Measurements from ENCODE around the gene TEKT1. TPM values are rescaled to one million over a fixed set of nuclear protein-coding genes. Genes with fewer than 3 reads are reported as not detected.
"Not testable (repeated sequence)": the region's sequence is repeated elsewhere in the genome, so short reads cannot be mapped to it uniquely, and the experiment has no call there.

Gene TEKT1
- total RNA-seq (2012; rRNA removed): not detected in 2 replicates

DNA sequence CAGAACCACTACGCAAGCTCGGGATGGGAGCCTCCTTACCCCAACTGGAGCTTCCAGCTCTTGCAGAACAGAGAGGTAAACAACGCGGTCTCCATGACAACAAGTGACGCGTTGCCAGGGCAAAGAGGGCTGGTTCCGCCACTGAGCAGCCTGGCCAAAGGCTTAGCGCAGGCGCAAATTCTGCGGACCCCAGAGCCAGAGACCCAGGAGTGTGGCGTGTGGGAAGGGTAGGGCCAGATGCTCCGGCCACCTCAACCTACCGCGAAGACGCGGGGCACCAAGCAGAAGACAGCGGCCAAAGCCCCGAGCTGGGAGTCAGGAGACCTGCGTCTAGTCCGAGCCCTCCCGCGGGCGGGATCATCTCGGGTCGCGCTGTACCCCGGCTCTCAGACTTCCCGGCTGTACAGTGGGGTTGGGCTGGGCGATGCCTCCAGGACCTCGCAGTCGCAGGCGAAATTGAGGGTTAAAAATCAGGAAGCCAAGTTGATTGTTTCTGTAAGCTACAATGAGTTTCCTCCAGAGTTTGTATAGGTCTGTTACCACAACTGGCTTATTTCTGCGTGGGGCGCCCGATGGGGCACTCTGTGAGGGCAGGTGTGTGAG, at the start of gene TEKT1:
Gene TEKT1, minus strand, starts transcription at position 69 of the 603 bp plus-strand sequence. CDS start 1,353 bp downstream, outside the sequence.
- Histone ChIP-seq H3K4me3 (ENCODE audit: low read length) (peak within 1 kb of the TSS; percentile 51), H3K9me3 (replicated peaks; ENCODE audit: low read length) (no peaks in the 10 kb centered on the region), H3K27me3 (ENCODE audit: control insufficient read depth, insufficient read depth, low read length) (peaks cover 78% of the 10 kb centered on the region), H3K4me1 (ENCODE audit: control insufficient read depth, insufficient read depth, low read length) (no peaks in the 10 kb centered on the region), H3K4me2 (ENCODE audit: low read length) (peak within 1 kb of the TSS; percentile 78), H3K9ac (ENCODE audit: low read depth, low read length) (no peak within 1 kb of the TSS), H3K36me3 (ENCODE audit: insufficient read depth, low read length) (no peaks in the 10 kb centered on the region)

DNA sequence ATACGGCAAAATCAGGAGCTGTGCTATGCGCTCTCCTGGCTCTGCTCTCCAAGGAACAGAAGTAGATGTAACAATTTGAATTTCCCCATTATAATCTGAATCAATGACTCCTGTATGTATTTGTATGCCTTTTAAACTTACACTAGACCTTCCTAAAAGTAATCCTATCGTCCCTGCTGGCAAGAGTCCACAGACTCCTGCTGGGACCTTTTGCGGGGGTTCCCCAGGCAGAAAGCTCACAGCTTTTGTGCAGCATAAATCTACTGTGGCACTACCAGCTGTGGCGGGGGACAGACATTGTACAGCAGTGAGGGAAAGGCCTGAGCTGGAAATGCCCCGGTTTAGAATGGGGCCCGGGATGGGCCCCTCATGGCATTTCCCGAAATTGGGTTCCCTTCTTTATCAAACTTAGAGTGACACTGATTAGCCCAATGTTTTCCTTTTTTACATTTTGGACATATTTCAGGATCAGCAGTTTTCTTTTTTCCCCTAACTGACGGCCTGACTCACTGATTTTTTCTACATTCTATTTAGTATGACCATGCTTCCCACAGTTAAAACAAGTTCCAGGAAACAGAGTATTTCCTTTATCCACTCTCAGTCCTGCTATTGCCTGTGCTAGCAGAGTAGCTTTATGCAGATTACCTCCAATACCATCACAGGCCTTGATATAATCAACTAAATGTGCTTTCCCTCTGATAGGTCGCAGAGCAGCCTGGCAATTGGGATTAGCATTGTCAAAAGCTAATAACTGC, 47.9 kb upstream of the TEKT1 start:
- H3K36me3 ChIP-seq (ENCODE audit: insufficient read depth, low read length); H3K4me3 ChIP-seq (ENCODE audit: low read length); H3K4me1 ChIP-seq (ENCODE audit: control insufficient read depth, insufficient read depth, low read length); H3K27me3 ChIP-seq (ENCODE audit: control insufficient read depth, insufficient read depth, low read length); H3K9ac ChIP-seq (ENCODE audit: low read depth, low read length); H3K9me3 ChIP-seq (replicated peaks; ENCODE audit: low read length); H3K4me2 ChIP-seq (ENCODE audit: low read length): not testable (repeated sequence)

DNA sequence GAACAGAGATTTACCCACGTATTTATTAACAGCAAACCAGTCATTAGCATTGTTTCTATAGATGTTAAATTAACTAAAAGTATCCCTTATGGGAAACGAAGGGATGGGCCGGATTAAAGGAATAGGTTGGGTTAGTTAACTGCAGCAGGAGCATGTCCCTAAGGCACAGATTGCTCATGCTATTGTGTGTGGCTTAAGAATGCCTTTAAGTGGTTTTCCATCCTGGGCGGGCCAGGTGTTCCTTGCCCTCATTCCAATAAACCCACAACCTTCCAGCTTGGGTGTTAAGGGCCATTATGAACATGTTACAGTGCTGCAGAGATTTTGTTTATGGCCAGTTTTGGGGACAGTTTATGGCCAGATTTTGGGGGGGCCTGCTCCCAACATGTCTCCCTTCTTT, 43.7 kb upstream of the TEKT1 start:
- not testable (repeated sequence) for H3K4me3 ChIP-seq (ENCODE audit: low read length); H3K27me3 ChIP-seq (ENCODE audit: control insufficient read depth, insufficient read depth, low read length); H3K9me3 ChIP-seq (replicated peaks; ENCODE audit: low read length); H3K4me2 ChIP-seq (ENCODE audit: low read length); H3K9ac ChIP-seq (ENCODE audit: low read depth, low read length); H3K36me3 ChIP-seq (ENCODE audit: insufficient read depth, low read length); H3K4me1 ChIP-seq (ENCODE audit: control insufficient read depth, insufficient read depth, low read length)

DNA sequence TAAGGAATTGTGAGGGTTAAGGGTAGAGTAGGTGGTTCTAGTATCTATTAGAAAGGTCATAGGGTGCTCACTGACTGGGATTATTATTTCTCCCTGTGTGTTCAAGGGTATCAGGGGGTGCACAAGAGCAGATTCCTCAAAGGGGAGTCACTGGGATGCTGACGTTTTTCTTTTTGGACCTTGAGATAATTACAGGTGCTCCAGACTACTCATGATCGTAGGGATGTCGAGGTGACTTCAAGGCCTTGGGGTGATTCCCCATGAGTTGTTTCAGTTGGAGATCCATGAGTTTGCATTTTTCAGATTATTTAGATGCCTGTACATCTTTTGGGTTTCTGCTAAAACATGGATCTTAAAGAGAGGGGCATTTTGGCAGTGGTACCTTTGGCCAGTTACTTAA, 41.4 kb upstream of the TEKT1 start:
- H3K9me3 ChIP-seq (replicated peaks; ENCODE audit: low read length): no peaks in the 10 kb centered on the region
- H3K27me3 ChIP-seq (ENCODE audit: control insufficient read depth, insufficient read depth, low read length): peaks cover 16% of the 10 kb centered on the region

GRCh38 chr17:6870841-6871240, 39.3 kb upstream of the TEKT1 start:
- Histone ChIP-seq H3K9ac (ENCODE audit: low read depth, low read length) (no peak overlapping the region), H3K4me3 (ENCODE audit: low read length) (no peak overlapping the region), H3K9me3 (replicated peaks; ENCODE audit: low read length) (no peaks in the 10 kb centered on the region), H3K27me3 (ENCODE audit: control insufficient read depth, insufficient read depth, low read length) (peaks cover 24% of the 10 kb centered on the region), H3K4me1 (ENCODE audit: control insufficient read depth, insufficient read depth, low read length) (no peaks in the 10 kb centered on the region), H3K36me3 (ENCODE audit: insufficient read depth, low read length) (no peaks in the 10 kb centered on the region), H3K4me2 (ENCODE audit: low read length) (no peak overlapping the region)

More for the DNA sequence above, 41.4 kb upstream of the TEKT1 start:
- no peak overlapping the region for H3K4me3 ChIP-seq (ENCODE audit: low read length)
- H3K4me2 ChIP-seq (ENCODE audit: low read length): no peak overlapping the region
- no peaks in the 10 kb centered on the region for H3K36me3 ChIP-seq (ENCODE audit: insufficient read depth, low read length)
- H3K9ac ChIP-seq (ENCODE audit: low read depth, low read length): no peak overlapping the region
- no peaks in the 10 kb centered on the region for H3K4me1 ChIP-seq (ENCODE audit: control insufficient read depth, insufficient read depth, low read length)

DNA sequence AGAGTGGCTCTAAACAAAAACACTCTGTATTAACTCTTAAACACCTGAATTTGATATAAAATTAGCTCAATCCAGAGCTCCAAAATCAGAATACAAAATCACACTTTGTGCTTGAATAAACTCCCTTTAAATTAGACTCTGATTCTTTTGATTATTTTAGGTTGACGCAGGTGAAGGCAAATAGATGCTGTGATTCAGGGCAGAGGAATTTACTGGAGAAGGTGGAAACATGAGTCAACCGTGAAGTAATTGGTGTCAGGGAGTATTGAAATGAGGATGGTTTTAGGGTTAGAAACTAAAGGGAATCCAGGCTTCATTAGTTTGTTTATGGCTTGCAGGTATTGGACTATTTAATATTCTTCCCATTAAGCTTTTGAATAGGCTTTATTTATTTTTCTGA, 37.1 kb upstream of the TEKT1 start:
- H3K36me3 ChIP-seq (ENCODE audit: insufficient read depth, low read length): no peaks in the 10 kb centered on the region
- H3K9me3 ChIP-seq (replicated peaks; ENCODE audit: low read length): no peaks in the 10 kb centered on the region
- H3K4me3 ChIP-seq (ENCODE audit: low read length): no peak overlapping the region
- peaks cover 46% of the 10 kb centered on the region for H3K27me3 ChIP-seq (ENCODE audit: control insufficient read depth, insufficient read depth, low read length)
- no peak overlapping the region for H3K9ac ChIP-seq (ENCODE audit: low read depth, low read length)
- H3K4me2 ChIP-seq (ENCODE audit: low read length): no peak overlapping the region
- H3K4me1 ChIP-seq (ENCODE audit: control insufficient read depth, insufficient read depth, low read length): no peaks in the 10 kb centered on the region

DNA sequence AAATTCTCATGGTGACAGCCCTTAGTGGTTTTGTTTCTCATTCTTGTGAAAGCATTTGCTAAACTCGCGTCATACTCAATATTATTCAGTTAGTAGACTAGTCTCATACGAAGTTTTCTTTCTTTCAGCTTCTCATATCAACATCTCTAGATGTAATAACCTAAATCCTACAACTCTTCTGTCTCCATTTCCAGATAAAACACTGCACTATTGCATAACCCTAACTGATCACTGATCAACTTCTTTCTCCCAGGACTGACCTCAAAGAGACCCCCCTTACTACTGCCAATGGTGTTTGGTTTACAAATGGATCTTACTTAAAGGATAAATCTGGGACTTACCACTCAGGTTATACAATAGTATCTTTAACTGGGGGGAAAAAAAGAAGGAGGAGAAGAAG, 36.3 kb upstream of the TEKT1 start:
- H3K9ac ChIP-seq (ENCODE audit: low read depth, low read length): no peak overlapping the region
- no peak overlapping the region for H3K4me3 ChIP-seq (ENCODE audit: low read length)
- H3K4me2 ChIP-seq (ENCODE audit: low read length): no peak overlapping the region
- no peaks in the 10 kb centered on the region for H3K4me1 ChIP-seq (ENCODE audit: control insufficient read depth, insufficient read depth, low read length)
- peaks cover 53% of the 10 kb centered on the region for H3K27me3 ChIP-seq (ENCODE audit: control insufficient read depth, insufficient read depth, low read length)
- H3K9me3 ChIP-seq (replicated peaks; ENCODE audit: low read length): no peaks in the 10 kb centered on the region
- no peaks in the 10 kb centered on the region for H3K36me3 ChIP-seq (ENCODE audit: insufficient read depth, low read length)

- H3K4me3 ChIP-seq (ENCODE audit: low read length): no peak overlapping the region
- H3K4me2 ChIP-seq (ENCODE audit: low read length): no peak overlapping the region
- no peaks in the 10 kb centered on the region for H3K4me1 ChIP-seq (ENCODE audit: control insufficient read depth, insufficient read depth, low read length)
Observed at GRCh38 chr17:6862825-6863224, 31.3 kb upstream of the TEKT1 start.

DNA sequence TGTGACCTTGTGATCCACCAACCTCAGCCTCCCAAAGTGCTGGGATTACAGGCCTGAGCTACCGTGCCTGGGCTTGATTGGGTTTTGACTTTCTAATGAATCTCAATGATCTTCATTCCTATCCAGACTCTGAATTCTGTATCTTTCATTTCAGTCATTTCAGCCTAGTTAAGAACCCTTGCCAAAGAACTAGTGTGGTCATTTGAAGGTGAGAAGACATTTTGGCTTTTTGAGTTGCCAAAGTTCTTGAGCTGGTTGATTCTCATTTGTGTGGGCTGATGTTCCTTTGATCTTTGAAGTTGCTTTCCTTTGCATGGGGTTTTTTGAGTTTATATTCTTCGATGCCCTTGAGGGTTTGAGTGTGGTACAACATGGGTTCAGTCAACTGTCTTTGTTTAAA, 30.6 kb upstream of the TEKT1 start:
- H3K36me3 ChIP-seq (ENCODE audit: insufficient read depth, low read length): no peaks in the 10 kb centered on the region
- H3K27me3 ChIP-seq (ENCODE audit: control insufficient read depth, insufficient read depth, low read length): peaks cover 71% of the 10 kb centered on the region
- H3K9me3 ChIP-seq (replicated peaks; ENCODE audit: low read length): no peaks in the 10 kb centered on the region
- H3K4me3 ChIP-seq (ENCODE audit: low read length): no peak overlapping the region
- no peak overlapping the region for H3K4me2 ChIP-seq (ENCODE audit: low read length)
- no peaks in the 10 kb centered on the region for H3K4me1 ChIP-seq (ENCODE audit: control insufficient read depth, insufficient read depth, low read length)
- H3K9ac ChIP-seq (ENCODE audit: low read depth, low read length): no peak overlapping the region

More at GRCh38 chr17:6862825-6863224, 31.3 kb upstream of the TEKT1 start:
- no peak overlapping the region for H3K9ac ChIP-seq (ENCODE audit: low read depth, low read length)
- no peaks in the 10 kb centered on the region for H3K36me3 ChIP-seq (ENCODE audit: insufficient read depth, low read length)
- H3K9me3 ChIP-seq (replicated peaks; ENCODE audit: low read length): no peaks in the 10 kb centered on the region
- H3K27me3 ChIP-seq (ENCODE audit: control insufficient read depth, insufficient read depth, low read length): peaks cover 70% of the 10 kb centered on the region

DNA sequence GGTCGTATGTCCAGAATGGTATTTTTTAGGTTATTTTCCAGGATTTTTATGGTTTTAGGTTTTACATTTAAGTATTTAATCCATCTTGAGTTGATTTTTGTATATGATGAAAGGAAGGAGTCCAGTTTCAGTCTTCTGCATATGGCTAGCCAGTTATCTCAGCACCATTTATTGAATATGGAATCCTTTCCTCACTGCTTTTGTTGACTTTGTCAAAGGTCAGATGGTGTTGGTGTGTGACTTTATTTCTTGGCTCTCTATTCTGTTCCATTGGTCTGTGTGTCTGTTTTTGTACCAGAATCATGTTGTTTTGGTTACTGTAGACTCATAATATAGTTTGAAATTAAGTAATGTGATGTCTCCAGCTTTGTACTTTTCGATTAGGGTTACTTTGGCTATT, 26.4 kb upstream of the TEKT1 start:
- Histone ChIP-seq H3K9me3 (replicated peaks; ENCODE audit: low read length) (no peaks in the 10 kb centered on the region), H3K4me3 (ENCODE audit: low read length) (no peak overlapping the region), H3K9ac (ENCODE audit: low read depth, low read length) (no peak overlapping the region), H3K27me3 (ENCODE audit: control insufficient read depth, insufficient read depth, low read length) (peaks cover 75% of the 10 kb centered on the region), H3K36me3 (ENCODE audit: insufficient read depth, low read length) (no peaks in the 10 kb centered on the region), H3K4me2 (ENCODE audit: low read length) (no peak overlapping the region), H3K4me1 (ENCODE audit: control insufficient read depth, insufficient read depth, low read length) (no peaks in the 10 kb centered on the region)

DNA sequence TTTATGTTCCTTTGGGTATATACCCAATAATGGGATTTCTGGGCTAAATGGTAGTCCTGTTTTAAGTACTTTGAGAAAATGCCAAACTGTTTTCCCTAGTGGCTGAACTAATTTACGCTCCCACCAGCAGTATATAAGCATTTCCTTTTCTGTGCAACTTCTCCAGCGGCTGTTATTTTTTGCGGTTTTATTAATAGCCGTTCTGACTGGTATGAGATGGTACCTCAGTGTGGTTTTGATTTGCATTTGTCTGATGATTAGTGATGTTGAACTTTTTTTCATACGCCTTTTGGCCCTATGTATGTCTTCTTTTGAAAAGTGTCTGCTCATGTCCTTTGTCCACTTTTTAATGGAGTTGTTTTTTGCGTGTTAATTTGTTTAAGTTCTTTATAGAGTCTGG, 25.8 kb upstream of the TEKT1 start:
- Histone ChIP-seq H3K9ac (ENCODE audit: low read depth, low read length) (no peak overlapping the region), H3K4me2 (ENCODE audit: low read length) (no peak overlapping the region), H3K4me1 (ENCODE audit: control insufficient read depth, insufficient read depth, low read length) (no peaks in the 10 kb centered on the region), H3K36me3 (ENCODE audit: insufficient read depth, low read length) (no peaks in the 10 kb centered on the region), H3K27me3 (ENCODE audit: control insufficient read depth, insufficient read depth, low read length) (peaks cover 74% of the 10 kb centered on the region), H3K4me3 (ENCODE audit: low read length) (no peak overlapping the region), H3K9me3 (replicated peaks; ENCODE audit: low read length) (no peaks in the 10 kb centered on the region)

GRCh38 chr17:6856051-6856450, 24.5 kb upstream of the TEKT1 start:
- Histone ChIP-seq H3K9ac (ENCODE audit: low read depth, low read length) (no peak overlapping the region), H3K4me2 (ENCODE audit: low read length) (no peak overlapping the region), H3K4me3 (ENCODE audit: low read length) (no peak overlapping the region), H3K27me3 (ENCODE audit: control insufficient read depth, insufficient read depth, low read length) (peaks cover 73% of the 10 kb centered on the region), H3K36me3 (ENCODE audit: insufficient read depth, low read length) (no peaks in the 10 kb centered on the region), H3K9me3 (replicated peaks; ENCODE audit: low read length) (no peaks in the 10 kb centered on the region), H3K4me1 (ENCODE audit: control insufficient read depth, insufficient read depth, low read length) (no peaks in the 10 kb centered on the region)
